Stimulated activated naive B cell treated with anti-CD40 and anti-IgM and Interleukin-4, amounts not matched to agents 10 μg/mL and 1 μg/mL and 100 μg/mL, for 72 hours (primary cell): Measurements from ENCODE around the gene ASB5.

Experiments
- ATAC-seq, 2 donors: fragments of 150-1000 bp; cut with Tn5 transposase; replicated peaks; 2 replicates each; pipeline ENCODE4 v1.10.0; 2021; ENCODE audit warnings: moderate library complexity in 1 of 2
- DNase-seq: peaks from one replicate; pipeline ENCODE4 v3.0.0; 2021
- H3K27ac Mint-ChIP-seq: one replicate; pipeline ENCODE4 v1.8.0; 2022; ENCODE audit warnings: mild to moderate bottlenecking, mixed read lengths
- H3K27me3 Mint-ChIP-seq, 2 donors: one replicate each; pipeline ENCODE4 v1.8.0; 2022; ENCODE audit warnings: mixed read lengths in 2 of 2
- H3K36me3 Mint-ChIP-seq, 2 donors: one replicate each; pipeline ENCODE4 v1.8.0; 2022; ENCODE audit warnings: mixed read lengths in 2 of 2, mild to moderate bottlenecking in 1 of 2
- H3K4me1 Mint-ChIP-seq, 2 donors: one replicate each; pipeline ENCODE4 v1.8.0; 2022; ENCODE audit warnings: mixed read lengths in 2 of 2, mild to moderate bottlenecking in 1 of 2
- H3K4me3 Mint-ChIP-seq, 2 donors: one replicate each; pipeline ENCODE4 v1.8.0; 2022; ENCODE audit warnings: mild to moderate bottlenecking in 2 of 2, mixed read lengths in 2 of 2, moderate library complexity in 1 of 2
- H3K9me3 Mint-ChIP-seq, 2 donors: one replicate each; pipeline ENCODE4 v1.8.0; 2022; ENCODE audit warnings: mixed read lengths in 2 of 2, mild to moderate bottlenecking in 1 of 2

The ASB5 gene

GRCh38 chr4:176189891-176190795 is 78.9 kb downstream of the ASB5 start:
- no peak for DNase-seq

GRCh38 chr4:176188654-176189053 is 80.4 kb downstream of the ASB5 start:
- no peak for DNase-seq
- Mint-ChIP-seq H3K9me3 (no peaks in the 10 kb centered on the region), H3K36me3 (no peaks in the 10 kb centered on the region), H3K4me1 (peaks cover 0 to 2% of the 10 kb centered on the region in 2 donors), H3K27ac (no peak overlapping the region), H3K27me3 (peaks cover 23 to 39% of the 10 kb centered on the region in 2 donors), H3K4me3 (no peak overlapping the region)
- ATAC-seq, result no peak

More at GRCh38 chr4:176189891-176190795, 78.9 kb downstream of the ASB5 start:
- Mint-ChIP-seq H3K27me3 (peaks cover 23 to 39% of the 10 kb centered on the region in 2 donors), H3K36me3 (no peaks in the 10 kb centered on the region), H3K4me3 (no peak overlapping the region), H3K4me1 (peaks cover 2 to 3% of the 10 kb centered on the region in 2 donors), H3K27ac (no peak overlapping the region), H3K9me3 (no peaks in the 10 kb centered on the region)
- ATAC-seq, result no peak

GRCh38 chr4:176187624-176188023 is 81.4 kb downstream of the ASB5 start:
- H3K4me1 Mint-ChIP-seq, result peaks cover 0 to 2% of the 10 kb centered on the region in 2 donors
- ATAC-seq, result no peak
- no peak overlapping the region for H3K27ac Mint-ChIP-seq

GRCh38 chr4:176186671-176187395 is 82.2 kb downstream of the ASB5 start:
- DNase-seq (no peak), ATAC-seq (no peak)
- no peak overlapping the region for H3K27ac Mint-ChIP-seq
- peaks cover 0 to 2% of the 10 kb centered on the region in 2 donors for H3K4me1 Mint-ChIP-seq
- H3K36me3 Mint-ChIP-seq, result no peaks in the 10 kb centered on the region
- no peaks in the 10 kb centered on the region for H3K9me3 Mint-ChIP-seq
- H3K27me3 Mint-ChIP-seq, result peaks cover 18 to 33% of the 10 kb centered on the region in 2 donors
- H3K4me3 Mint-ChIP-seq, result no peak overlapping the region

More at GRCh38 chr4:176187624-176188023, 81.4 kb downstream of the ASB5 start:
- Mint-ChIP-seq H3K36me3 (no peaks in the 10 kb centered on the region), H3K9me3 (no peaks in the 10 kb centered on the region), H3K27me3 (peaks cover 23 to 39% of the 10 kb centered on the region in 2 donors), H3K4me3 (no peak overlapping the region)
- DNase-seq, result no peak

GRCh38 chr4:176186067-176186466 is 83.0 kb downstream of the ASB5 start:
- no peak overlapping the region for H3K27ac Mint-ChIP-seq
- DNase-seq (no peak), ATAC-seq (no peak)
- no peak overlapping the region for H3K4me3 Mint-ChIP-seq
- peaks cover 11 to 26% of the 10 kb centered on the region in 2 donors for H3K27me3 Mint-ChIP-seq
- H3K9me3 Mint-ChIP-seq, result no peaks in the 10 kb centered on the region
- peaks cover 0 to 2% of the 10 kb centered on the region in 2 donors for H3K4me1 Mint-ChIP-seq
- H3K36me3 Mint-ChIP-seq, result no peaks in the 10 kb centered on the region

- no peak for ATAC-seq
- H3K27me3 Mint-ChIP-seq, result peaks cover 10 to 24% of the 10 kb centered on the region in 2 donors
- no peaks in the 10 kb centered on the region for H3K36me3 Mint-ChIP-seq
- no peaks in the 10 kb centered on the region for H3K9me3 Mint-ChIP-seq
- no peak for DNase-seq
- H3K27ac Mint-ChIP-seq, result no peak overlapping the region
- H3K4me3 Mint-ChIP-seq, result no peak overlapping the region
- peaks cover 0 to 2% of the 10 kb centered on the region in 2 donors for H3K4me1 Mint-ChIP-seq
These were observed 84.0 kb downstream of the ASB5 start for GRCh38 chr4:176185051-176185450.
